Tibial artery (tissue), 4 donors: Measurements from ENCODE around the gene METTL22.
"Not testable (repeated sequence)": the region's sequence is repeated elsewhere in the genome, so short reads cannot be mapped to it uniquely, and the experiment has no call there.

Experiments used
- DNase-seq, 2 donors: peaks; one replicate each; pipeline ENCODE4 v3.0.0-alpha.2; 2019
- H3K27ac ChIP-seq, 2 donors: fragments of 200-600 bp; sonication (generic) in 1 of 2; 1 replicate in 1 of 2; 2 replicates in 1 of 2; pipeline ENCODE4 v1.5.1; 2018 to 2019; ENCODE audit warnings: mild to moderate bottlenecking in 1 of 2
- H3K27me3 ChIP-seq, 2 donors: fragments of 200-600 bp; sonication (generic) in 1 of 2; one replicate each; pipeline versions ENCODE4 v1.5.1 to v1.6.0; 2016 to 2019
- H3K36me3 ChIP-seq, 3 donors: fragments of 200-600 bp; sonication (generic) in 2 of 3; one replicate each; pipeline ENCODE4 v1.5.1; 2016 to 2019; ENCODE audit warnings: mild to moderate bottlenecking in 2 of 3
- H3K4me1 ChIP-seq, 4 donors: fragments of 200-600 bp; sonication (generic) in 2 of 4; 1 replicate in 3 of 4; 2 replicates in 1 of 4; pipeline ENCODE4 v1.5.1; 2016 to 2019
- H3K4me3 ChIP-seq, 2 donors: fragments of 200-600 bp; sonication (generic) in 1 of 2; 1 replicate in 1 of 2; 2 replicates in 1 of 2; pipeline ENCODE4 v1.5.1; 2018 to 2019; ENCODE audit warnings: mild to moderate bottlenecking in 2 of 2
- H3K9me3 ChIP-seq, 3 donors: fragments of 200-600 bp; sonication (generic) in 1 of 3; one replicate each; pipeline ENCODE4 v1.5.1; 2016 to 2019
- CTCF ChIP-seq, 2 experiments: fragments of 200-600 bp in 1 of 2; fragments of 450-650 bp in 1 of 2; IDR thresholded peaks; one replicate each; pipeline ENCODE4 v1.5.1; 2017 to 2019; ENCODE audit warnings: antibody characterized with exemption in 2 of 2, mild to moderate bottlenecking in 1 of 2, moderate library complexity in 1 of 2
- intact Hi-C: fragments of 100-400 bp; cut with DNase I; formaldehyde crosslinking; loops from one replicate; pipeline ENCODE4 v1.15.0; 2023; ENCODE audit warnings: low total_unique reads

METTL22 gene

GRCh38 chr16:8648877-8649276 lies 27.4 kb downstream of the METTL22 start:
- Histone ChIP-seq H3K36me3 (peaks cover 42 to 51% (median 47%) of the 10 kb centered on the region in 3 donors), H3K4me3 (no peak overlapping the region), H3K9me3 (no peaks in the 10 kb centered on the region), H3K27me3 (no peaks in the 10 kb centered on the region), H3K27ac (no peak overlapping the region), H3K4me1 (no peaks in the 10 kb centered on the region)
- intact Hi-C loops, result no loop called here
- no peak for TF ChIP-seq CTCF (IDR thresholded peaks at IDR 0.05)
- no peak for DNase-seq

GRCh38 chr16:8649829-8650554 lies 28.5 kb downstream of the METTL22 start:
- intact Hi-C loops, result no loop called here
- Histone ChIP-seq H3K27me3 (no peaks in the 10 kb centered on the region), H3K36me3 (peaks cover 30 to 40% (median 35%) of the 10 kb centered on the region in 3 donors), H3K27ac (no peak overlapping the region), H3K4me1 (no peaks in the 10 kb centered on the region), H3K9me3 (no peaks in the 10 kb centered on the region), H3K4me3 (no peak overlapping the region)
- TF ChIP-seq CTCF (IDR thresholded peaks at IDR 0.05), result no peak
- DNase-seq, result no peak

- intact Hi-C loops, result not testable (repeated sequence)
- H3K36me3 ChIP-seq, result peaks cover 12 to 20% (median 17%) of the 10 kb centered on the region in 3 donors
Observed at GRCh38 chr16:8651958-8652357, 30.5 kb downstream of the METTL22 start.

GRCh38 chr16:8655184-8655717 lies 33.8 kb downstream of the METTL22 start:
- no peak for DNase-seq
- H3K36me3 ChIP-seq, result no peaks in the 10 kb centered on the region
- no peaks in the 10 kb centered on the region for H3K27me3 ChIP-seq
- intact Hi-C loops, result no loop called here
- H3K27ac ChIP-seq, result no peak overlapping the region
- no peaks in the 10 kb centered on the region for H3K9me3 ChIP-seq
- no peak for TF ChIP-seq CTCF (IDR thresholded peaks at IDR 0.05)
- H3K4me1 ChIP-seq, result no peaks in the 10 kb centered on the region
- H3K4me3 ChIP-seq, result no peak overlapping the region

More at GRCh38 chr16:8651958-8652357, 30.5 kb downstream of the METTL22 start:
- not testable (repeated sequence) for H3K27me3 ChIP-seq, H3K27ac ChIP-seq, DNase-seq, H3K4me1 ChIP-seq, H3K9me3 ChIP-seq, H3K4me3 ChIP-seq

GRCh38 chr16:8656376-8656775 lies 34.9 kb downstream of the METTL22 start:
- no peaks in the 10 kb centered on the region for H3K36me3 ChIP-seq
- no peak for TF ChIP-seq CTCF (IDR thresholded peaks at IDR 0.05)
- H3K9me3 ChIP-seq, result no peaks in the 10 kb centered on the region
- H3K4me3 ChIP-seq, result no peak overlapping the region
- H3K27ac ChIP-seq, result no peak overlapping the region
- no peaks in the 10 kb centered on the region for H3K4me1 ChIP-seq
- no peak for DNase-seq
- intact Hi-C loops, result no loop called here
- H3K27me3 ChIP-seq, result no peaks in the 10 kb centered on the region

GRCh38 chr16:8660841-8661301 lies 39.4 kb downstream of the METTL22 start:
- Histone ChIP-seq H3K4me3 (no peak overlapping the region), H3K27me3 (no peaks in the 10 kb centered on the region)
- TF ChIP-seq CTCF (IDR thresholded peaks at IDR 0.05), result peak; percentile 49 to 67

More at GRCh38 chr16:8660841-8661301, 39.4 kb downstream of the METTL22 start:
- Histone ChIP-seq H3K9me3 (no peaks in the 10 kb centered on the region), H3K36me3 (peaks cover 5 to 25% (median 19%) of the 10 kb centered on the region in 3 donors), H3K4me1 (no peaks in the 10 kb centered on the region), H3K27ac (no peak overlapping the region)
- intact Hi-C loops, result loop anchor here (5.0 kb wide), 1 partner anchor 226 kb away; no protein-coding TSS in a partner anchor
- peak; percentile 41 to 78 for DNase-seq
